Panc1 (cell line): Measurements from ENCODE around the gene NOXO1. TPM values are rescaled to one million over a fixed set of nuclear protein-coding genes. Genes with fewer than 3 reads are reported as not detected.
A peak's percentile ranks its signal among the peaks of the same experiment; 100 is the strongest.
"Not testable (repeated sequence)": the region's sequence is repeated elsewhere in the genome, so short reads cannot be mapped to it uniquely, and the experiment has no call there.

Source experiments
- ATAC-seq: fragments of 200-7000 bp; cut with Tn5 transposase; 2 replicates; pipeline ENCODE4 v1.9.1; 2020; ENCODE audit warnings: mild to moderate bottlenecking, moderate library complexity
- BruUV-seq: library from RNA; stranded (reverse); fragments of 400-500 nt; replicated peaks from 2 replicates; lab custom pipeline; 2021; lab: Mats Ljungman, UMichigan
- CTCF ChIA-PET: fragments of 300-600 bp; sonication (Branson Sonifier 250); formaldehyde crosslinking; loops from one replicate; lab custom pipeline; 2022; ENCODE audit warnings: antibody characterized with exemption; lab: Charles Lee
- POLR2A ChIA-PET: fragments of 300-600 bp; sonication (Branson Sonifier 250); formaldehyde crosslinking; loops from one replicate; lab custom pipeline; 2022; ENCODE audit warnings: antibody characterized with exemption; lab: Charles Lee
- DNase-seq: peaks from one replicate; pipeline ENCODE4 v3.0.0-alpha.2; 2010; ENCODE audit warnings: low read depth, low spot score
- H3K27ac ChIP-seq: 2 replicates; pipeline ENCODE4 v1.5.1; 2011; ENCODE audit warnings: mild to moderate bottlenecking, low read length, inconsistent platforms
- H3K27me3 ChIP-seq: fragments of 200-500 bp; sonication (Bioruptor generic); 2 replicates; pipeline ENCODE4 v1.6.0; 2014; ENCODE audit warnings: low read length, inconsistent platforms; ENCODE audit not compliant: control insufficient read depth, insufficient read depth
- H3K36me3 ChIP-seq: fragments of 200-500 bp; sonication (Bioruptor generic); 2 replicates; pipeline ENCODE4 v1.5.1; 2014; ENCODE audit warnings: inconsistent platforms, mild to moderate bottlenecking, low read length, moderate library complexity; ENCODE audit not compliant: control insufficient read depth, insufficient read depth
- H3K4me1 ChIP-seq: 2 replicates; pipeline ENCODE4 v1.5.1; 2011; ENCODE audit warnings: inconsistent platforms, mild to moderate bottlenecking, low read length, moderate library complexity; ENCODE audit not compliant: control insufficient read depth, insufficient read depth
- H3K4me3 ChIP-seq, 2 experiments: 2 replicates each; pipeline ENCODE4 v1.5.1; 2011 to 2012; ENCODE audit warnings: low read depth in 2 of 2, low read length in 2 of 2, mild to moderate bottlenecking in 2 of 2, inconsistent platforms in 1 of 2, moderate library complexity in 1 of 2
- H3K9me3 ChIP-seq: fragments of 200-500 bp; sonication (Bioruptor generic); 2 replicates; pipeline ENCODE4 v1.5.1; 2014; ENCODE audit warnings: low read depth, mild to moderate bottlenecking, inconsistent platforms, low read length, moderate library complexity; ENCODE audit not compliant: control insufficient read depth, insufficient read depth
- POLR2AphosphoS5 ChIP-seq: IDR thresholded peaks from 2 replicates; pipeline ENCODE4 v1.6.1; 2012; ENCODE audit warnings: mild to moderate bottlenecking, low read depth, low read length, moderate library complexity
- SIN3A ChIP-seq: IDR thresholded peaks from 2 replicates; pipeline ENCODE4 v1.6.1; 2012; ENCODE audit warnings: low read depth, mild to moderate bottlenecking, low read length, moderate library complexity, borderline replicate concordance; ENCODE audit not compliant: insufficient read depth
- TCF7L2 ChIP-seq: IDR thresholded peaks from 2 replicates; pipeline ENCODE4 v1.6.1; 2011; ENCODE audit warnings: mild to moderate bottlenecking, low read depth, low read length, inconsistent platforms
- in situ Hi-C: cut with HindIII; loops from 2 replicates; pipeline ENCODE4 v1.10.0; 2016; ENCODE audit warnings: low sequenced_read_pairs, low pct_unique_long_range_greater_than_20kb
- intact Hi-C: fragments of 100-400 bp; cut with micrococcal nuclease; formaldehyde crosslinking; loops from one replicate; pipeline ENCODE4 v1.10.0; 2022; ENCODE audit not compliant: unreplicated experiment
- total RNA-seq: library from RNA; stranded (reverse); gene quantifications from one replicate; pipeline ENCODE4 v1.2.1, GENCODE V29; 2021; ENCODE audit not compliant: unreplicated experiment
- TF ChIP-seq, protein P1 (sequence below), 2 experiments: IDR thresholded peaks; 2 replicates each; pipeline ENCODE4 v1.6.1; 2011 to 2012; ENCODE audit warnings: low read depth in 2 of 2, control low read depth in 1 of 2, low read length in 1 of 2, mild to moderate bottlenecking in 1 of 2, moderate library complexity in 1 of 2; ENCODE audit not compliant: insufficient read depth in 1 of 2
- TF ChIP-seq, protein P2 (sequence below): fragments of 450-650 bp; IDR thresholded peaks from 2 replicates; pipeline ENCODE4 v1.5.1; 2017; ENCODE audit warnings: mild to moderate bottlenecking

The NOXO1 gene
- total RNA-seq, 1 experiment from 2014 or later, result 4.0 TPM

- DNase-seq (no peak), ATAC-seq (peak; percentile 86)
- in situ Hi-C loops, result no loop called here
- Histone ChIP-seq H3K9me3 (no peaks in the 10 kb centered on the region), H3K27me3 (no peaks in the 10 kb centered on the region), H3K4me1 (peaks cover 12% of the 10 kb centered on the region), H3K27ac (peak within 1 kb of the TSS; percentile 83), H3K36me3 (peaks cover 8% of the 10 kb centered on the region), H3K4me3 (peak within 1 kb of the TSS; percentile 75 to 80)
- TF ChIP-seq SIN3A (peak; percentile 89; the same call in 1 of the 2 replicates), POLR2AphosphoS5 (peak; percentile 85), TCF7L2 (peak; percentile 44; the same call in 1 of the 2 replicates)
- TF ChIP-seq, protein P1, sequence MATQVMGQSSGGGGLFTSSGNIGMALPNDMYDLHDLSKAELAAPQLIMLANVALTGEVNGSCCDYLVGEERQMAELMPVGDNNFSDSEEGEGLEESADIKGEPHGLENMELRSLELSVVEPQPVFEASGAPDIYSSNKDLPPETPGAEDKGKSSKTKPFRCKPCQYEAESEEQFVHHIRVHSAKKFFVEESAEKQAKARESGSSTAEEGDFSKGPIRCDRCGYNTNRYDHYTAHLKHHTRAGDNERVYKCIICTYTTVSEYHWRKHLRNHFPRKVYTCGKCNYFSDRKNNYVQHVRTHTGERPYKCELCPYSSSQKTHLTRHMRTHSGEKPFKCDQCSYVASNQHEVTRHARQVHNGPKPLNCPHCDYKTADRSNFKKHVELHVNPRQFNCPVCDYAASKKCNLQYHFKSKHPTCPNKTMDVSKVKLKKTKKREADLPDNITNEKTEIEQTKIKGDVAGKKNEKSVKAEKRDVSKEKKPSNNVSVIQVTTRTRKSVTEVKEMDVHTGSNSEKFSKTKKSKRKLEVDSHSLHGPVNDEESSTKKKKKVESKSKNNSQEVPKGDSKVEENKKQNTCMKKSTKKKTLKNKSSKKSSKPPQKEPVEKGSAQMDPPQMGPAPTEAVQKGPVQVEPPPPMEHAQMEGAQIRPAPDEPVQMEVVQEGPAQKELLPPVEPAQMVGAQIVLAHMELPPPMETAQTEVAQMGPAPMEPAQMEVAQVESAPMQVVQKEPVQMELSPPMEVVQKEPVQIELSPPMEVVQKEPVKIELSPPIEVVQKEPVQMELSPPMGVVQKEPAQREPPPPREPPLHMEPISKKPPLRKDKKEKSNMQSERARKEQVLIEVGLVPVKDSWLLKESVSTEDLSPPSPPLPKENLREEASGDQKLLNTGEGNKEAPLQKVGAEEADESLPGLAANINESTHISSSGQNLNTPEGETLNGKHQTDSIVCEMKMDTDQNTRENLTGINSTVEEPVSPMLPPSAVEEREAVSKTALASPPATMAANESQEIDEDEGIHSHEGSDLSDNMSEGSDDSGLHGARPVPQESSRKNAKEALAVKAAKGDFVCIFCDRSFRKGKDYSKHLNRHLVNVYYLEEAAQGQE (IDR thresholded peaks at IDR 0.05; ENCODE audit: insufficient read depth in 1 of 2, low read depth in 2 of 2, low read length in 1 of 2), result no peak
- TF ChIP-seq, protein P2, sequence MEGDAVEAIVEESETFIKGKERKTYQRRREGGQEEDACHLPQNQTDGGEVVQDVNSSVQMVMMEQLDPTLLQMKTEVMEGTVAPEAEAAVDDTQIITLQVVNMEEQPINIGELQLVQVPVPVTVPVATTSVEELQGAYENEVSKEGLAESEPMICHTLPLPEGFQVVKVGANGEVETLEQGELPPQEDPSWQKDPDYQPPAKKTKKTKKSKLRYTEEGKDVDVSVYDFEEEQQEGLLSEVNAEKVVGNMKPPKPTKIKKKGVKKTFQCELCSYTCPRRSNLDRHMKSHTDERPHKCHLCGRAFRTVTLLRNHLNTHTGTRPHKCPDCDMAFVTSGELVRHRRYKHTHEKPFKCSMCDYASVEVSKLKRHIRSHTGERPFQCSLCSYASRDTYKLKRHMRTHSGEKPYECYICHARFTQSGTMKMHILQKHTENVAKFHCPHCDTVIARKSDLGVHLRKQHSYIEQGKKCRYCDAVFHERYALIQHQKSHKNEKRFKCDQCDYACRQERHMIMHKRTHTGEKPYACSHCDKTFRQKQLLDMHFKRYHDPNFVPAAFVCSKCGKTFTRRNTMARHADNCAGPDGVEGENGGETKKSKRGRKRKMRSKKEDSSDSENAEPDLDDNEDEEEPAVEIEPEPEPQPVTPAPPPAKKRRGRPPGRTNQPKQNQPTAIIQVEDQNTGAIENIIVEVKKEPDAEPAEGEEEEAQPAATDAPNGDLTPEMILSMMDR, result peak; percentile 96
- intact Hi-C loops, result no loop called here
- CTCF ChIA-PET, result no interaction called here
- BruUV-seq, result no TSS peak
- POLR2A ChIA-PET, result no interaction called here
Measured at GRCh38 chr16:1959269-1960039, 21.8 kb downstream of the NOXO1 start, which contains the start of gene NDUFB10. TSS of gene NDUFB10 (plus strand) at chr16:1959538. CDS start at chr16:1959625, 87 bp downstream.

DNA sequence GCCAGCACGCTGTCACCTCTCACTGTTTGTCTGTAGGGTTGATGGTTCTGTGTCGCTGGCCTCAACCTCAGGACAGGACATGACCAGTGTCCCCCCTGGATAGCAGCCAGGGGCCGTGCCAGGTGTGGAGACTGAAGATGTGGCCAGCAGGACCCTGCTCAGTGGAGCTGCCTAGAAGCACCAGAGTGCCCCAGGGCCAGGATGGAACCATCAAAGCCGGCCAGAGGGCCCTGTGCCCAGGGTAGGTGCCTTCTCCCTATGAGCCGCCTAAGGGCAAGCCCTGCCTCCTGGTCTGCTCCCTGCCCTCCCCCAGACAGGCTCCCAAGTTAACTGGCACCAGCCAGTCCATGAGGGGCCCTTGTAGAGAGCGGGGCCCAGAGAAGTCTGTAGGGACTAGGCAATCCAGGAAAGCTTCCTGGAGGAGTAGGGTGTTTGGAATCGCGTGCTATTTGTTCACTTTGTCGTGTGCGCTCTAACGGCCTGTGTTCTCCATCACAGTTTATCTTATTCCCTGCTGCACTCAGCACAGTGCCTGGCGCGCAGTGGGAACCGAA lies 22.5 kb downstream of the NOXO1 start:
- ChIA-PET CTCF (no interaction called here), POLR2A (no interaction called here)
- peak overlapping the region; percentile 75 to 80 for H3K4me3 ChIP-seq
- no peaks in the 10 kb centered on the region for H3K9me3 ChIP-seq
- peaks cover 3% of the 10 kb centered on the region for H3K36me3 ChIP-seq
- intact Hi-C loops (no loop called here), in situ Hi-C loops (no loop called here)
- DNase-seq (no peak), ATAC-seq (peak; percentile 4)
- H3K27ac ChIP-seq, result peak overlapping the region; percentile 83
- no TSS peak for BruUV-seq
- H3K4me1 ChIP-seq, result peaks cover 12% of the 10 kb centered on the region
- H3K27me3 ChIP-seq, result no peaks in the 10 kb centered on the region
- no peak for TF ChIP-seq POLR2AphosphoS5
- TF ChIP-seq, protein P1 (IDR thresholded peaks at IDR 0.05; ENCODE audit: insufficient read depth in 1 of 2, low read depth in 2 of 2, low read length in 1 of 2), result no peak
- no peak for TF ChIP-seq SIN3A

- ATAC-seq, DNase-seq, in situ Hi-C loops, H3K36me3 ChIP-seq, BruUV-seq, H3K4me3 ChIP-seq, H3K27ac ChIP-seq, H3K27me3 ChIP-seq, intact Hi-C loops, H3K9me3 ChIP-seq, POLR2A ChIA-PET: not testable (repeated sequence)
- CTCF ChIA-PET, result interaction anchor here (0.8 kb wide), 1 partner anchor 18 kb away, joined by 3 read pairs; no protein-coding TSS in a partner anchor
- H3K4me1 ChIP-seq, result peaks cover 12% of the 10 kb centered on the region
Measured at GRCh38 chr16:1958143-1958491, 23.2 kb downstream of the NOXO1 start.
